GM10266 (cell line): Measurements from ENCODE around the gene CACNA2D3.

ENCODE experiments used
- DNase-seq: peaks from one replicate; pipeline ENCODE4 v3.0.0; 2012; ENCODE audit errors: extremely low spot score
- CTCF ChIP-seq: IDR thresholded peaks from 2 replicates; pipeline ENCODE4 v1.5.1; 2012; ENCODE audit warnings: mild to moderate bottlenecking, low read depth; ENCODE audit not compliant: control insufficient read depth, insufficient read depth; ENCODE audit errors: missing control alignments

CACNA2D3 gene

GRCh38 chr3:54225841-54226528, 103.6 kb downstream of the CACNA2D3 start:
- TF ChIP-seq CTCF = no peak
- DNase-seq = no peak

GRCh38 chr3:54228806-54229205, 106.5 kb downstream of the CACNA2D3 start:
- DNase-seq = no peak
- TF ChIP-seq CTCF = no peak

GRCh38 chr3:54232618-54233017, 110.3 kb downstream of the CACNA2D3 start:
- DNase-seq = no peak
- TF ChIP-seq CTCF = no peak

GRCh38 chr3:54235998-54236397, 113.6 kb downstream of the CACNA2D3 start:
- no peak for DNase-seq

GRCh38 chr3:54237109-54237508, 114.8 kb downstream of the CACNA2D3 start:
- TF ChIP-seq CTCF = no peak
- DNase-seq = no peak

More at GRCh38 chr3:54235998-54236397, 113.6 kb downstream of the CACNA2D3 start:
- TF ChIP-seq CTCF = no peak

GRCh38 chr3:54237788-54238502, 115.6 kb downstream of the CACNA2D3 start:
- no peak for DNase-seq
- no peak for TF ChIP-seq CTCF

- DNase-seq = no peak
- TF ChIP-seq CTCF = no peak
These were observed 118.0 kb downstream of the CACNA2D3 start for GRCh38 chr3:54240309-54240708.
